ENCODE measurements around the gene HIP1. TPM values are rescaled to one million over a fixed set of nuclear protein-coding genes. Genes with fewer than 3 reads are reported as not detected.

HIP1 gene
- polyA plus RNA-seq, 1 of the 3 experiments (the other 2 are of a cell fraction) = 11.3 TPM

DNA sequence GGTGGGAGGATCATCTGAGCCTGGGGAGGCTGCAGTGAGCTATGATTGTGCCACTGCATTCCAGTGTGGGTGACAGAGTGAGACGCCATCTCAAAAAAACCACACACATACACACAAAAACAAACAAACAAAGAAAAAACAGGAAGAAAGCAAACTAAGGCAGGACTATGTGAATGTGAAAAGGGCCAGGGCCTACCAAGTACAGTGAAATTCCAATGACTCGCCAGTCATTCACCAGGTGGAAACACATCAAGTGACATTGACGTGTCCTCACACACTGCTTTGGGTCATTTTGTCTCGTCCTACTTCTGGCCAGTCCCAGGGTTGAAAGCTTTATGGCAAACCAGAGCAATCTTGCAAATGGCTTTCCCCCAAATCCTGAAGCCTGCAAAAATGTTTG is 79.9 kb downstream of the HIP1 start:
- Histone ChIP-seq H2AFZ (ENCODE audit: low read depth) (no peak overlapping the region), H3K27me3 (ENCODE audit: insufficient read depth) (no peaks in the 10 kb centered on the region), H3K4me2 (no peak overlapping the region), H3F3A (replicated peaks; ENCODE audit: insufficient read depth) (no peaks in the 10 kb centered on the region), H3K36me3 (replicated peaks in 1 of 2; ENCODE audit: control insufficient read depth in 1 of 2, insufficient read depth in 2 of 2, low read length in 1 of 2) (no peaks in the 10 kb centered on the region), H3K4me1 (ENCODE audit: control insufficient read depth in 1 of 2, insufficient read depth in 2 of 2, low read depth in 1 of 2, low read length in 1 of 2) (peaks cover 0 to 2% of the 10 kb centered on the region in 2 experiments; a peak in 1 of 4 replicates), H3K9me2 (no peaks in the 10 kb centered on the region), H3K9me3 (no peaks in the 10 kb centered on the region), H3K79me2 (ENCODE audit: insufficient read depth) (no peaks in the 10 kb centered on the region), H3K9ac (no peak overlapping the region), H3K27ac (ENCODE audit: low read depth in 2 of 2, low read length in 1 of 2) (no peak overlapping the region), H3K4me3 (ENCODE audit: low read depth in 2 of 2, low read length in 1 of 2) (no peak overlapping the region), H4K20me1 (ENCODE audit: insufficient read depth) (no peaks in the 10 kb centered on the region)
- WGBS (ENCODE audit: low lambda C conversion rate) = 82% methylated on average over 4 of the region's 4 CpGs
- DNase-seq = no peak
- CTCF ChIA-PET = interaction anchor here (0.7 kb wide), 1 partner anchor 10 kb away, joined by 3 read pairs; no protein-coding TSS in a partner anchor
- no peak for TF ChIP-seq RAD21 (IDR thresholded peaks at IDR 0.05; ENCODE audit: low read length)
- TF ChIP-seq ELF1 (IDR thresholded peaks at IDR 0.05) = no peak
- no peak for TF ChIP-seq TEAD4 (IDR thresholded peaks at IDR 0.05; ENCODE audit: borderline replicate concordance, insufficient read depth)
- TF ChIP-seq EP300 (IDR thresholded peaks at IDR 0.05; ENCODE audit: borderline replicate concordance in 1 of 2, low read depth in 1 of 2, low read length in 1 of 2) = no peak
- no peak for TF ChIP-seq RFX5 (IDR thresholded peaks at IDR 0.05; ENCODE audit: low read length)
- no peak for TF ChIP-seq MXI1 (IDR thresholded peaks at IDR 0.05; ENCODE audit: low read depth, low read length)
- no peak for TF ChIP-seq RCOR1 (IDR thresholded peaks at IDR 0.05; ENCODE audit: low read length)
- TF ChIP-seq, protein P1, sequence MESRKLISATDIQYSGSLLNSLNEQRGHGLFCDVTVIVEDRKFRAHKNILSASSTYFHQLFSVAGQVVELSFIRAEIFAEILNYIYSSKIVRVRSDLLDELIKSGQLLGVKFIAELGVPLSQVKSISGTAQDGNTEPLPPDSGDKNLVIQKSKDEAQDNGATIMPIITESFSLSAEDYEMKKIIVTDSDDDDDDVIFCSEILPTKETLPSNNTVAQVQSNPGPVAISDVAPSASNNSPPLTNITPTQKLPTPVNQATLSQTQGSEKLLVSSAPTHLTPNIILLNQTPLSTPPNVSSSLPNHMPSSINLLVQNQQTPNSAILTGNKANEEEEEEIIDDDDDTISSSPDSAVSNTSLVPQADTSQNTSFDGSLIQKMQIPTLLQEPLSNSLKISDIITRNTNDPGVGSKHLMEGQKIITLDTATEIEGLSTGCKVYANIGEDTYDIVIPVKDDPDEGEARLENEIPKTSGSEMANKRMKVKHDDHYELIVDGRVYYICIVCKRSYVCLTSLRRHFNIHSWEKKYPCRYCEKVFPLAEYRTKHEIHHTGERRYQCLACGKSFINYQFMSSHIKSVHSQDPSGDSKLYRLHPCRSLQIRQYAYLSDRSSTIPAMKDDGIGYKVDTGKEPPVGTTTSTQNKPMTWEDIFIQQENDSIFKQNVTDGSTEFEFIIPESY (IDR thresholded peaks at IDR 0.05; ENCODE audit: borderline replicate concordance, low read depth) = no peak
- no peak for TF ChIP-seq TCF12 (IDR thresholded peaks at IDR 0.05)
- TF ChIP-seq, protein P2, sequence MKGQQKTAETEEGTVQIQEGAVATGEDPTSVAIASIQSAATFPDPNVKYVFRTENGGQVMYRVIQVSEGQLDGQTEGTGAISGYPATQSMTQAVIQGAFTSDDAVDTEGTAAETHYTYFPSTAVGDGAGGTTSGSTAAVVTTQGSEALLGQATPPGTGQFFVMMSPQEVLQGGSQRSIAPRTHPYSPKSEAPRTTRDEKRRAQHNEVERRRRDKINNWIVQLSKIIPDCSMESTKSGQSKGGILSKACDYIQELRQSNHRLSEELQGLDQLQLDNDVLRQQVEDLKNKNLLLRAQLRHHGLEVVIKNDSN (IDR thresholded peaks at IDR 0.05; ENCODE audit: borderline replicate concordance, low read depth) = no peak
- TF ChIP-seq NRF1 (IDR thresholded peaks at IDR 0.05; ENCODE audit: low read depth, low read length) = no peak
- TF ChIP-seq, protein P3, sequence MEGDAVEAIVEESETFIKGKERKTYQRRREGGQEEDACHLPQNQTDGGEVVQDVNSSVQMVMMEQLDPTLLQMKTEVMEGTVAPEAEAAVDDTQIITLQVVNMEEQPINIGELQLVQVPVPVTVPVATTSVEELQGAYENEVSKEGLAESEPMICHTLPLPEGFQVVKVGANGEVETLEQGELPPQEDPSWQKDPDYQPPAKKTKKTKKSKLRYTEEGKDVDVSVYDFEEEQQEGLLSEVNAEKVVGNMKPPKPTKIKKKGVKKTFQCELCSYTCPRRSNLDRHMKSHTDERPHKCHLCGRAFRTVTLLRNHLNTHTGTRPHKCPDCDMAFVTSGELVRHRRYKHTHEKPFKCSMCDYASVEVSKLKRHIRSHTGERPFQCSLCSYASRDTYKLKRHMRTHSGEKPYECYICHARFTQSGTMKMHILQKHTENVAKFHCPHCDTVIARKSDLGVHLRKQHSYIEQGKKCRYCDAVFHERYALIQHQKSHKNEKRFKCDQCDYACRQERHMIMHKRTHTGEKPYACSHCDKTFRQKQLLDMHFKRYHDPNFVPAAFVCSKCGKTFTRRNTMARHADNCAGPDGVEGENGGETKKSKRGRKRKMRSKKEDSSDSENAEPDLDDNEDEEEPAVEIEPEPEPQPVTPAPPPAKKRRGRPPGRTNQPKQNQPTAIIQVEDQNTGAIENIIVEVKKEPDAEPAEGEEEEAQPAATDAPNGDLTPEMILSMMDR (IDR thresholded peaks at IDR 0.05) = no peak
- TF ChIP-seq YY1 (IDR thresholded peaks at IDR 0.05; ENCODE audit: low read depth) = no peak
- TF ChIP-seq, protein P4, sequence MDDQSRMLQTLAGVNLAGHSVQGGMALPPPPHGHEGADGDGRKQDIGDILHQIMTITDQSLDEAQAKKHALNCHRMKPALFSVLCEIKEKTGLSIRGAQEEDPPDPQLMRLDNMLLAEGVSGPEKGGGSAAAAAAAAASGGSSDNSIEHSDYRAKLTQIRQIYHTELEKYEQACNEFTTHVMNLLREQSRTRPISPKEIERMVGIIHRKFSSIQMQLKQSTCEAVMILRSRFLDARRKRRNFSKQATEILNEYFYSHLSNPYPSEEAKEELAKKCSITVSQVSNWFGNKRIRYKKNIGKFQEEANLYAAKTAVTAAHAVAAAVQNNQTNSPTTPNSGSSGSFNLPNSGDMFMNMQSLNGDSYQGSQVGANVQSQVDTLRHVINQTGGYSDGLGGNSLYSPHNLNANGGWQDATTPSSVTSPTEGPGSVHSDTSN (IDR thresholded peaks at IDR 0.05) = no peak
- TF ChIP-seq, protein P5, sequence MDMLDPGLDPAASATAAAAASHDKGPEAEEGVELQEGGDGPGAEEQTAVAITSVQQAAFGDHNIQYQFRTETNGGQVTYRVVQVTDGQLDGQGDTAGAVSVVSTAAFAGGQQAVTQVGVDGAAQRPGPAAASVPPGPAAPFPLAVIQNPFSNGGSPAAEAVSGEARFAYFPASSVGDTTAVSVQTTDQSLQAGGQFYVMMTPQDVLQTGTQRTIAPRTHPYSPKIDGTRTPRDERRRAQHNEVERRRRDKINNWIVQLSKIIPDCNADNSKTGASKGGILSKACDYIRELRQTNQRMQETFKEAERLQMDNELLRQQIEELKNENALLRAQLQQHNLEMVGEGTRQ (IDR thresholded peaks at IDR 0.05; ENCODE audit: borderline replicate concordance, low read depth, low read length) = no peak
- TF ChIP-seq, protein P6, sequence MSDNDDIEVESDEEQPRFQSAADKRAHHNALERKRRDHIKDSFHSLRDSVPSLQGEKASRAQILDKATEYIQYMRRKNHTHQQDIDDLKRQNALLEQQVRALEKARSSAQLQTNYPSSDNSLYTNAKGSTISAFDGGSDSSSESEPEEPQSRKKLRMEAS (IDR thresholded peaks at IDR 0.05; ENCODE audit: low read depth) = no peak
- TF ChIP-seq GABPA (IDR thresholded peaks at IDR 0.05; ENCODE audit: low read depth) = no peak
- no peak for TF ChIP-seq FOSL2 (IDR thresholded peaks at IDR 0.05; ENCODE audit: borderline replicate concordance, low read depth)
- TF ChIP-seq CHD2 (IDR thresholded peaks at IDR 0.05; ENCODE audit: low read length, partially characterized antibody) = no peak
- POLR2A ChIA-PET = interaction anchor here (0.6 kb wide), 1 partner anchor 9 kb away, joined by 4 read pairs; no protein-coding TSS in a partner anchor
